RWPE1 (cell line): ENCODE measurements around the gene SULT2A1.
"Not testable (repeated sequence)": the region's sequence is repeated elsewhere in the genome, so short reads cannot be mapped to it uniquely, and the experiment has no call there.

Source experiments
- CTCF ChIA-PET: fragments of 350-600 bp; sonication (Branson Sonifier 250); formaldehyde crosslinking; extraction: SDS; loops from one replicate; lab custom pipeline; 2021; lab: Yijun Ruan, JAX
- POLR2A ChIA-PET: fragments of 400-600 bp; formaldehyde crosslinking; extraction: SDS; loops from one replicate; lab custom pipeline; 2020; ENCODE audit warnings: antibody characterized with exemption; ENCODE audit not compliant: low non-redundant PET; lab: Yijun Ruan, JAX
- DNase-seq: peaks from one replicate; pipeline ENCODE4 v3.0.0; 2012; ENCODE audit warnings: low spot score
- H3K27ac ChIP-seq: fragments of 450-650 bp; 2 replicates; pipeline ENCODE4 v1.5.1; 2017
- CTCF ChIP-seq: fragments of 450-650 bp; conservative IDR thresholded peaks from 2 replicates; pipeline ENCODE4 v1.5.1; 2017; ENCODE audit warnings: low read depth, mild to moderate bottlenecking

SULT2A1 gene, protein sequence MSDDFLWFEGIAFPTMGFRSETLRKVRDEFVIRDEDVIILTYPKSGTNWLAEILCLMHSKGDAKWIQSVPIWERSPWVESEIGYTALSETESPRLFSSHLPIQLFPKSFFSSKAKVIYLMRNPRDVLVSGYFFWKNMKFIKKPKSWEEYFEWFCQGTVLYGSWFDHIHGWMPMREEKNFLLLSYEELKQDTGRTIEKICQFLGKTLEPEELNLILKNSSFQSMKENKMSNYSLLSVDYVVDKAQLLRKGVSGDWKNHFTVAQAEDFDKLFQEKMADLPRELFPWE

GRCh38 chr19:47886010-47886559 is at the start of gene SULT2A1:
Gene SULT2A1 (minus strand): TSS chr19:47886315. CDS start chr19:47886257, 58 bp downstream.
- no peak for TF ChIP-seq CTCF
- ChIA-PET CTCF (interaction anchor here (0.5 to 0.7 kb wide), 2 partner anchors 37 to 807 kb away, joined by 3 to 5 read pairs; no protein-coding TSS in a partner anchor), POLR2A (no interaction called here)
- no peak within 1 kb of the TSS for H3K27ac ChIP-seq
- DNase-seq = no peak

DNA sequence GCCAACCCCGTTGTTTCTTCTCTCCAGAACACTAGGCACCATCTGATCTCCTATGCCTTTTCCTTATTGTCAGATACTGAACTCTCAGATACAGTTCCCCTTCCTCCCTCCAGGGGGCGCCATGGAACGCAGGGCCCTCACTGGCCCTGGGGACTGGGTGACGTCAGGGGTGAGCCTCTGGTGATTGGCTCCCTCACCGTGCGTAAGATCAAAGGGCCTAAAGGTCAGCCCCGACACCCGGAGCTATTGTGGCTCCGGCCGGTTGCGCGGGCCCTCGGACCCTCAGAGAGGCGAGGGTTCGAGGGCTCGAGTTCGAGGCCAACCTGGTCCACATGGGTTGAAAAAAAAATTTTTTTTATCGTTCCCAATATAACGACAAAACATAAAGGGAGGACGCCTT is 42.5 kb upstream of the SULT2A1 start:
- POLR2A ChIA-PET, H3K27ac ChIP-seq, CTCF ChIA-PET, DNase-seq: not testable (repeated sequence)

DNA sequence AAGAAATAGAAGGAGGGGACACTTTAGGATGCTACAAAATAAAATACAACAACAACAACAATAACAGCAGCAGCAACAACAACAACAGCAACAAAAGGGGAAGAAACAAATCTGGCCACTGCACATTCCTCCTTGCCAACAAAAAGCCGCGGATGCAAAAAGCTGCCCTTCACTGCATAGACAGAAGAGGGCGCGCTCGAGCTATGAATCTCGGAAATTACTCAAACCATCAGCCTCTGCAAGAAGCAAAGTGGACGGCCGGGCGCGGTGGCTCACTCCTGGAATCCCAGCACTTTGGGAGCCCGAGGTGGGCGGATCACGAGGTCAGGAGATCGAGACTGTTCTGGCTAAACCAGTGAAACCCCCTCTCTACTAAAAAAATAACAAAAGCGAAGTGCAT is 34.0 kb upstream of the SULT2A1 start:
- POLR2A ChIA-PET, H3K27ac ChIP-seq, CTCF ChIA-PET, DNase-seq: not testable (repeated sequence)

DNA sequence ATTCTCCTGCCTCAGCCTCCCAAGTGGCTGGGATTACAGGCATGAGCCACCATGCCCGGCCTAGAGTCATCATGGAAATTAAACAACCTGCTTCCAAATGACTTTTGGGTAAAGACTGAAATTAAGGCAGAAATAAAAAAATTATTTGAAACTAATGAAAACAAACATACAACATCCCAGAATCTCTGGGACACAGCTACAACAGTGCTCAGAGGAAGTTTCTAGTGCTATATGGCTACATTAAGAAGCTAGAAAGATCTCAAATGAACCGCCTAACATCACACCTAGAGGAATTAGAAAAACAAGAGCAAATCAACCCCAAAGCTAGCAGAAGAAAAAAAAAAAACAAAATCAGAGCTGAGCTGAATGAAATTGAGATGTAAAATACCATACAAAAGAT is 24.1 kb upstream of the SULT2A1 start:
- POLR2A ChIA-PET, DNase-seq, H3K27ac ChIP-seq, CTCF ChIA-PET: not testable (repeated sequence)

GRCh38 chr19:47909350-47909749 is 23.2 kb upstream of the SULT2A1 start:
- POLR2A ChIA-PET, DNase-seq, CTCF ChIA-PET, H3K27ac ChIP-seq: not testable (repeated sequence)
- peak; percentile 52 for TF ChIP-seq CTCF

DNA sequence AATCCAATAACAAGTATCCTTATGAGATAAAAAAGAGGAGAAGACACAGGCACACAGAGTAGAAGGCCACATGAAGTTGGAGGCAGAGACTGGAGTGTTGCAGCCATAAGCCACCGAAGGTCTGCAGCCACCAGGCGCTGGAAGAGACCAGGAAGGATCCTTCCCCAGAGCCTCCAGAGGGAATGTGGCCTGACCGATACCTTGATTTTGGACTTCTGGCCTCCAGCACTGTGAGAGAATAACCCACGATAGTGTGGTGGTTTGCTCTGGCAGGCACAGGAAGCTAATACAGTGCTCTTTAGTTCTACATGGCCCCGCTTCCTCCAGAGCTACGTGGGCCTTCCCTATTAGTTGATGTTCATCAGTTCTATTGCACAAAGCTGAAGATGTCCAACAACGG is 15.3 kb upstream of the SULT2A1 start:
- DNase-seq = no peak
- no peak for TF ChIP-seq CTCF
- POLR2A ChIA-PET = no interaction called here
- CTCF ChIA-PET = interaction anchor here (0.6 kb wide), 1 partner anchor 32 kb away, joined by 3 read pairs; no protein-coding TSS in a partner anchor
- no peak overlapping the region for H3K27ac ChIP-seq

DNA sequence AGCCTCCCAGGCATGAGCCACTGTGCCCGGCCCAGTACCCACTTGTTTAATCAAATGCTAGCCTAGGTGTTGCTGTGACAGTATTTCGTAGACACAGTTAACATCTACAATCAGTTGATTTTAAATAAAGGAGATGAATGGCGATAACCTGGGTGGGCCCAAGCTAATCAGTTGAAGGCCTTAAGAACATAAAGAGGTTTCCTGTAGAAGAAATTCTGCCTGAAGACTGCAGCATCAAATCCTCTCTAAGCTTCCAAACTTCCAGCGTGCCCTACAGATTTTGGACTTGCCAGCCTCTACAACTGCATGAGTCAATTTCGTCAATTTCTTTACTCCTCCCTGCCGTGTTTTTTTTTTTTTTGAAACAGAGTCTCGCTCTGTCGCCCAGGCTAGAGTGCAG is 13.2 kb upstream of the SULT2A1 start:
- no peak for TF ChIP-seq CTCF
- ChIA-PET CTCF (no interaction called here), POLR2A (no interaction called here)
- no peak overlapping the region for H3K27ac ChIP-seq
- no peak for DNase-seq

GRCh38 chr19:47897861-47898260 is 11.7 kb upstream of the SULT2A1 start:
- ChIA-PET POLR2A (no interaction called here), CTCF (no interaction called here)
- no peak for TF ChIP-seq CTCF
- no peak for DNase-seq
- no peak overlapping the region for H3K27ac ChIP-seq
